SK-N-SH (cell line): ENCODE results near the gene PARVB. TPM values are rescaled to one million over a fixed set of nuclear protein-coding genes. Genes with fewer than 3 reads are reported as not detected.

Experiments used
- CTCF ChIA-PET: fragments of 300-600, 350-600 bp; formaldehyde crosslinking; extraction: SDS; loops from one replicate; lab custom pipeline; 2021; lab: Yijun Ruan, JAX
- POLR2A ChIA-PET: fragments of 350-600 bp; sonication (Branson Sonifier 250); formaldehyde crosslinking; extraction: SDS; loops from one replicate; lab custom pipeline; 2020; ENCODE audit warnings: antibody characterized with exemption, inconsistent platforms; lab: Yijun Ruan, JAX
- DNase-seq: peaks from one replicate; pipeline ENCODE4 v3.0.0; 2012
- H2AFZ ChIP-seq: fragments of 200-600 bp; sonication (generic); 2 replicates; pipeline ENCODE4 v1.8.1; 2016; ENCODE audit warnings: antibody characterized with exemption, mild to moderate bottlenecking, low read depth
- H3F3A ChIP-seq: fragments of 200-600 bp; sonication (generic); replicated peaks from 2 replicates; pipeline ENCODE3; 2016; ENCODE audit warnings: antibody characterized with exemption, mild to moderate bottlenecking; ENCODE audit not compliant: insufficient read depth
- H3K27ac ChIP-seq, 2 experiments: fragments of 200-500 bp in 1 of 2; fragments of 200-600 bp in 1 of 2; sonication (Bioruptor generic) in 1 of 2; sonication (generic), shearing (Covaris generic) in 1 of 2; 2 replicates each; pipeline versions ENCODE4 v1.5.1 to v1.6.1; 2014 to 2016; ENCODE audit warnings: low read depth in 2 of 2, inconsistent platforms in 1 of 2, low read length in 1 of 2, mild to moderate bottlenecking in 1 of 2, mixed read lengths in 1 of 2
- H3K27me3 ChIP-seq: fragments of 200-600 bp; sonication (generic), shearing (Covaris generic); 2 replicates; pipeline ENCODE4 v1.6.1; 2016; ENCODE audit warnings: mixed run types; ENCODE audit not compliant: insufficient read depth
- H3K36me3 ChIP-seq, 2 experiments: fragments of 200-500 bp in 1 of 2; fragments of 200-600 bp in 1 of 2; sonication (Bioruptor generic) in 1 of 2; sonication (generic) in 1 of 2; replicated peaks in 1 of 2; 2 replicates each; pipeline versions ENCODE3 to v1.5.1; 2014 to 2016; ENCODE audit warnings: low read length in 1 of 2, mild to moderate bottlenecking in 1 of 2; ENCODE audit not compliant: insufficient read depth in 2 of 2, control insufficient read depth in 1 of 2
- H3K4me1 ChIP-seq, 2 experiments: fragments of 200-500 bp in 1 of 2; fragments of 200-600 bp in 1 of 2; sonication (Bioruptor generic) in 1 of 2; sonication (generic), shearing (Covaris generic) in 1 of 2; 2 replicates each; pipeline versions ENCODE4 v1.5.1 to v1.6.1; 2014 to 2016; ENCODE audit warnings: low read depth in 1 of 2, low read length in 1 of 2, mixed run types in 1 of 2; ENCODE audit not compliant: insufficient read depth in 2 of 2, control insufficient read depth in 1 of 2
- H3K4me2 ChIP-seq: fragments of 200-600 bp; sonication (generic), shearing (Covaris generic); 2 replicates; pipeline ENCODE4 v1.6.1; 2017; ENCODE audit warnings: mixed run types
- H3K4me3 ChIP-seq, 2 experiments: fragments of 200-500 bp in 1 of 2; fragments of 200-600 bp in 1 of 2; sonication (Bioruptor generic) in 1 of 2; sonication (generic), shearing (Covaris generic) in 1 of 2; 2 replicates each; pipeline versions ENCODE4 v1.5.1 to v1.8.1; 2014 to 2016; ENCODE audit warnings: low read depth in 2 of 2, inconsistent platforms in 1 of 2, low read length in 1 of 2, mild to moderate bottlenecking in 1 of 2, mixed read lengths in 1 of 2, moderate library complexity in 1 of 2
- H3K79me2 ChIP-seq: fragments of 200-600 bp; sonication (generic); 2 replicates; pipeline ENCODE4 v1.8.1; 2017; ENCODE audit warnings: mild to moderate bottlenecking; ENCODE audit not compliant: insufficient read depth
- H3K9ac ChIP-seq: fragments of 200-600 bp; sonication (generic); 2 replicates; pipeline ENCODE4 v1.6.1; 2017; ENCODE audit warnings: mixed run types
- H3K9me2 ChIP-seq: fragments of 200-600 bp; sonication (generic); 2 replicates; pipeline ENCODE4 v1.6.1; 2017; ENCODE audit warnings: mixed run types
- H3K9me3 ChIP-seq: fragments of 200-600 bp; sonication (generic); 2 replicates; pipeline ENCODE4 v1.6.1; 2017; ENCODE audit warnings: mixed run types, mild to moderate bottlenecking, moderate library complexity
- H4K20me1 ChIP-seq: fragments of 200-600 bp; sonication (generic); 2 replicates; pipeline ENCODE4 v1.6.1; 2017; ENCODE audit warnings: mild to moderate bottlenecking, mixed run types; ENCODE audit not compliant: insufficient read depth
- CHD2 ChIP-seq: fragments of 150-350 bp; IDR thresholded peaks from 2 replicates; pipeline ENCODE4 v1.6.1; 2018; ENCODE audit warnings: low read length; ENCODE audit not compliant: partially characterized antibody
- ELF1 ChIP-seq: IDR thresholded peaks from 2 replicates; pipeline ENCODE4 v1.4.0; 2012
- EP300 ChIP-seq, 2 experiments: IDR thresholded peaks; 2 replicates each; pipeline versions ENCODE4 v1.4.0 to v1.6.1; 2012; ENCODE audit warnings: borderline replicate concordance in 1 of 2, low read depth in 1 of 2, low read length in 1 of 2
- EZH2phosphoT487 ChIP-seq: fragments of 200-600 bp; sonication (generic); IDR thresholded peaks from 2 replicates; pipeline ENCODE4 v1.6.1; 2017; ENCODE audit warnings: low read depth, mixed run types, mild to moderate bottlenecking, antibody characterized with exemption, moderate library complexity, borderline replicate concordance
- FOSL2 ChIP-seq: IDR thresholded peaks from 2 replicates; pipeline ENCODE4 v1.4.0; 2012; ENCODE audit warnings: low read depth, mild to moderate bottlenecking, moderate library complexity, borderline replicate concordance
- FOXJ3 ChIP-seq: sonication (generic); formaldehyde crosslinking; IDR thresholded peaks from 2 replicates; pipeline ENCODE4 v1.5.1; 2020; ENCODE audit warnings: mild to moderate bottlenecking, missing genetic modification reagents
- FOXM1 ChIP-seq: IDR thresholded peaks from 2 replicates; pipeline ENCODE4 v1.4.0; 2012; ENCODE audit warnings: low read depth, mild to moderate bottlenecking
- GATA2 ChIP-seq: sonication (generic); formaldehyde crosslinking; IDR thresholded peaks from 2 replicates; pipeline ENCODE4 v1.5.0; 2020; ENCODE audit warnings: mild to moderate bottlenecking, missing genetic modification reagents
- JUND ChIP-seq: IDR thresholded peaks from 2 replicates; pipeline ENCODE4 v1.4.0; 2012
- MEF2A ChIP-seq: IDR thresholded peaks from 2 replicates; pipeline ENCODE4 v1.4.0; 2012; ENCODE audit warnings: low read depth, borderline replicate concordance
- MXI1 ChIP-seq: IDR thresholded peaks from 2 replicates; pipeline ENCODE4 v1.6.1; 2012; ENCODE audit warnings: mild to moderate bottlenecking, low read depth, low read length, improper control_type of control experiment
- NFIC ChIP-seq: IDR thresholded peaks from 2 replicates; pipeline ENCODE4 v1.4.0; 2012; ENCODE audit warnings: borderline replicate concordance
- RAD21 ChIP-seq: IDR thresholded peaks from 2 replicates; pipeline ENCODE4 v1.6.1; 2012; ENCODE audit warnings: mild to moderate bottlenecking, low read length
- SIN3A ChIP-seq: IDR thresholded peaks from 2 replicates; pipeline ENCODE4 v1.6.1; 2012; ENCODE audit warnings: low read depth, mild to moderate bottlenecking, low read length, moderate library complexity, borderline replicate concordance
- SMC3 ChIP-seq: IDR thresholded peaks from 2 replicates; pipeline ENCODE4 v1.6.1; 2012; ENCODE audit warnings: low read depth, low read length, improper control_type of control experiment
- TCF12 ChIP-seq: IDR thresholded peaks from 2 replicates; pipeline ENCODE4 v1.4.0; 2012
- YY1 ChIP-seq: IDR thresholded peaks from 2 replicates; pipeline ENCODE4 v1.4.0; 2012; ENCODE audit warnings: low read depth, mild to moderate bottlenecking
- whole genome bisulfite sequencing: methylation state at CpG from one replicate; pipeline ENCODE4 v1.1.6; 2017; ENCODE audit warnings: low lambda C conversion rate; 5-methylcytosine and 5-hydroxymethylcytosine counted together
- polyA plus RNA-seq, 3 experiments: library from polyadenylated mRNA; depleted of rRNA; stranded (reverse); fragments of >200 nt; gene quantifications; 2 replicates each; pipeline ENCODE4 v1.2.3, GENCODE V29; 2012
- TF ChIP-seq, protein P1 (sequence below): IDR thresholded peaks from 2 replicates; pipeline ENCODE4 v1.4.0; 2012; ENCODE audit warnings: low read depth, borderline replicate concordance
- TF ChIP-seq, protein P2 (sequence below): fragments of 150-350 bp; IDR thresholded peaks from 2 replicates; pipeline ENCODE4 v1.6.1; 2017; ENCODE audit warnings: antibody characterized with exemption, low read length, low read depth, borderline replicate concordance
- TF ChIP-seq, protein P3 (sequence below): IDR thresholded peaks from 2 replicates; pipeline ENCODE4 v1.4.0; 2012; ENCODE audit warnings: low read depth

PARVB gene
- polyA plus RNA-seq, 1 of the 3 experiments (the other 2 are of a cell fraction), result 87.8 TPM

DNA sequence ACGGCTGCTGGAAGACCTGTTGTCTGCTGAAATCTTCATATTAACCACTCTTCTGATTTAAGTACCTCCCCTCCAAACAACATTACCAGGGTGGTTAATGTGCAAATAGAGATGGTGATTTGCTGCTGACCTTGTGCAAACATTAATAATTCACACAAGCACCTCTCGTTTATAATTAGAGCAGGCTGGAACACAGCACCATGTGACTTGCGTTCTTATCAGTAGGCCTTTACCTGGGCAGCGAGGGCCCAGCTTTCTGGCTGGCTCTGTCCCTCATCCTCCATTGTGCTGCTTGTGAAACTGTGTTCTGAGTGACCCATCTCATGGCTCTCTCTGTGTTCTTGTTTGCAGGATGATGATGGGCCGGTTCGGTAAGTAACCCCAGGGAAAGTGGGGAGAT lies 115.7 kb downstream of the PARVB start (continued):
- TF ChIP-seq MEF2A, result no peak
- no peak for TF ChIP-seq JUND
- no peak for TF ChIP-seq EZH2phosphoT487

DNA sequence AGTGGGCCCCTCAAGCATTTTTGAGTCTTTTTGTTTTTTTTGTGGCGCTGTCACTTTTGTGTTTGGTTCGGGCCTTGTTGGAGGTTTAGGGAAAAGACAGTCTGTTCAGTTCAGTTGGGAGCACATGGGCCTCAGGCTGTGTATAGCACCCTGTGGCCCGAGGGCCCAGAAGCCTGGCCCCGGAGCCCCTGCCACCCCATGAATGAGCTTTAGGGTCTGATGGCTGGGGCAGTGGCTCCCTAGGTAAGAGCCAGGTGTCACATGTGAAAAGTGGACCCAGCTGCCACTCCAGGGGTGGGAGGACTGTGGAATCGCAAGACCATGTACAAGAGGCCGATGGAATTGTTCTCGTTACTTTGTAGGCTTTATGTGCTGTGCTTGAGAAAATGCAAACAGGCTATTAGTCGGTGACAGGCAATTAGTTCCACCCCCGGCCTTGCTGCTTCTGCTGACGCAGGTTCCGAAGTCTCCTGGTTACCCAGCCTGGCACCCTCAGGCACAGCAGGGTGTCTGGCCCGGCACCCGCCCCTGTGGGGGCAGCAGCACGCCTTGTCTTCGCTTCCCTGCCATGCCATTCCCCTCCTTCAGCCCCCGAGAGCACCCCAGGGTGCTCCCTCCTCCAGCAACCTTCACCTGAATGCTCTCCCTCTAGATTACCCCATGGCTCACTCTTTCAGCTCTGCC lies 118.5 kb downstream of the PARVB start:
- no peak overlapping the region for H3K4me2 ChIP-seq
- no peaks in the 10 kb centered on the region for H3K27me3 ChIP-seq
- H3K9me2 ChIP-seq, result no peaks in the 10 kb centered on the region
- H4K20me1 ChIP-seq, result no peaks in the 10 kb centered on the region
- ChIA-PET CTCF (interaction anchor here (1.0 to 1.1 kb wide), 2 partner anchors 13 to 61 kb away, joined by 4 to 5 read pairs; no protein-coding TSS in a partner anchor), POLR2A (no interaction called here)
- H3K4me1 ChIP-seq, result no peaks in the 10 kb centered on the region; a peak in 1 of 4 replicates
- no peak for TF ChIP-seq YY1
- no peak for TF ChIP-seq SMC3
- TF ChIP-seq EP300 (IDR thresholded peaks at IDR 0.05; ENCODE audit: borderline replicate concordance in 1 of 2, low read depth in 1 of 2, low read length in 1 of 2), result no peak
- TF ChIP-seq, protein P1, sequence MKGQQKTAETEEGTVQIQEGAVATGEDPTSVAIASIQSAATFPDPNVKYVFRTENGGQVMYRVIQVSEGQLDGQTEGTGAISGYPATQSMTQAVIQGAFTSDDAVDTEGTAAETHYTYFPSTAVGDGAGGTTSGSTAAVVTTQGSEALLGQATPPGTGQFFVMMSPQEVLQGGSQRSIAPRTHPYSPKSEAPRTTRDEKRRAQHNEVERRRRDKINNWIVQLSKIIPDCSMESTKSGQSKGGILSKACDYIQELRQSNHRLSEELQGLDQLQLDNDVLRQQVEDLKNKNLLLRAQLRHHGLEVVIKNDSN, result no peak
- TF ChIP-seq, protein P2, sequence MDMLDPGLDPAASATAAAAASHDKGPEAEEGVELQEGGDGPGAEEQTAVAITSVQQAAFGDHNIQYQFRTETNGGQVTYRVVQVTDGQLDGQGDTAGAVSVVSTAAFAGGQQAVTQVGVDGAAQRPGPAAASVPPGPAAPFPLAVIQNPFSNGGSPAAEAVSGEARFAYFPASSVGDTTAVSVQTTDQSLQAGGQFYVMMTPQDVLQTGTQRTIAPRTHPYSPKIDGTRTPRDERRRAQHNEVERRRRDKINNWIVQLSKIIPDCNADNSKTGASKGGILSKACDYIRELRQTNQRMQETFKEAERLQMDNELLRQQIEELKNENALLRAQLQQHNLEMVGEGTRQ, result no peak
- TF ChIP-seq SIN3A, result no peak
- TF ChIP-seq CHD2, result no peak
- no peaks in the 10 kb centered on the region for H3F3A ChIP-seq
- DNase-seq, result no peak
- H3K27ac ChIP-seq, result no peak overlapping the region
- H3K36me3 ChIP-seq, result no peaks in the 10 kb centered on the region
- H3K79me2 ChIP-seq, result no peaks in the 10 kb centered on the region
- 86% methylated on average over 6 of the region's 16 CpGs for WGBS
- H3K4me3 ChIP-seq, result no peak overlapping the region
- no peaks in the 10 kb centered on the region for H3K9me3 ChIP-seq
- H2AFZ ChIP-seq, result no peak overlapping the region
- no peak overlapping the region for H3K9ac ChIP-seq

DNA sequence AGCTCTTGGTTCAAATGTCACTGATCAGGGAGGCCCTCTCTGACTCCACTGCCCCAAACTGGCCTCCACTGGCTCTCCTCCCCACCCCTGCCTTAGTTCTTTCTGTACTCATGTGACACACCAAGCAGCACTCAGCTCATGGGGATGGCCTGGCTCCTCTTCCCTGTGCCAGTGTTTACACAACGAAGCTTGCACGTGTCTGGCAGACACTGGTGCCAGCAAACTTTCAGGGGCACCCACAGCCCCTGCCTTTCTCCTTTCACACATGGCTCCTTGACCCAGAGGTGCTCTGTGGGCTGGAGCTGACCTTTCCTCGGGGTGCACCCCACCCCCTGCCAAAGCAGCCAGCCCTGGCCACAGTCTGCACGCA lies 119.0 kb downstream of the PARVB start:
- WGBS, result 74% methylated on average over 2 of the region's 4 CpGs
- Histone ChIP-seq H3K4me1 (peaks cover 0 to under 1% of the 10 kb centered on the region in 2 experiments; a peak in 1 of 4 replicates), H3K27ac (no peak overlapping the region), H3K9me3 (no peaks in the 10 kb centered on the region), H3K79me2 (no peaks in the 10 kb centered on the region), H3K27me3 (no peaks in the 10 kb centered on the region), H3K9me2 (no peaks in the 10 kb centered on the region), H3K4me3 (no peak overlapping the region), H3K4me2 (no peak overlapping the region), H4K20me1 (no peaks in the 10 kb centered on the region), H3F3A (no peaks in the 10 kb centered on the region), H2AFZ (no peak overlapping the region), H3K9ac (no peak overlapping the region), H3K36me3 (no peaks in the 10 kb centered on the region)
- ChIA-PET CTCF (interaction anchor here (1.0 kb wide), 1 partner anchor 62 kb away, joined by 5 read pairs; no protein-coding TSS in a partner anchor), POLR2A (no interaction called here)
- no peak for DNase-seq
- TF ChIP-seq FOSL2 (no peak), JUND (no peak), FOXM1 (no peak), YY1 (no peak), TCF12 (no peak), FOXJ3 (CRISPR knock-in tag) (no peak), ELF1 (no peak), GATA2 (no peak), MXI1 (no peak), NFIC (no peak), RAD21 (no peak)
- TF ChIP-seq, protein P3, sequence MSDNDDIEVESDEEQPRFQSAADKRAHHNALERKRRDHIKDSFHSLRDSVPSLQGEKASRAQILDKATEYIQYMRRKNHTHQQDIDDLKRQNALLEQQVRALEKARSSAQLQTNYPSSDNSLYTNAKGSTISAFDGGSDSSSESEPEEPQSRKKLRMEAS, result no peak
- TF ChIP-seq, protein P2, result no peak
